ENCODE results near the gene HEXIM1.

GRCh38 chr17:45136846-45137560, 11.3 kb upstream of the HEXIM1 start:
- TF ChIP-seq CTCF (IDR thresholded peaks at IDR 0.05) (no peak), POLR2AphosphoS5 (IDR thresholded peaks at IDR 0.05; ENCODE audit: low read depth, low read length) (no peak), REST (IDR thresholded peaks at IDR 0.05; ENCODE audit: insufficient read depth in 1 of 2, low read depth in 2 of 2, low read length in 1 of 2) (no peak)

All from Panc1 (cell line).